GM23248 (cell line): ENCODE results near the gene SH2D3A. TPM values are rescaled to one million over a fixed set of nuclear protein-coding genes. Genes with fewer than 3 reads are reported as not detected.
A peak's percentile ranks its signal among the peaks of the same experiment; 100 is the strongest.
"Not testable (repeated sequence)": the region's sequence is repeated elsewhere in the genome, so short reads cannot be mapped to it uniquely, and the experiment has no call there.

Source experiments
- DNase-seq: peaks from one replicate; pipeline ENCODE4 v3.0.0-alpha.2; 2015
- H2AFZ ChIP-seq: fragments of 200-600 bp; sonication (generic); 2 replicates; pipeline ENCODE4 v1.6.1; 2016; ENCODE audit warnings: antibody characterized with exemption
- H3F3A ChIP-seq: fragments of 200-600 bp; sonication (generic); 2 replicates; pipeline ENCODE4 v1.6.1; 2016; ENCODE audit warnings: mild to moderate bottlenecking, antibody characterized with exemption, mixed run types; ENCODE audit not compliant: insufficient read depth
- H3K27ac ChIP-seq: fragments of 200-600 bp; sonication (generic); 2 replicates; pipeline ENCODE4 v1.5.1; 2016; ENCODE audit warnings: mild to moderate bottlenecking
- H3K27me3 ChIP-seq: fragments of 200-600 bp; sonication (generic); replicated peaks from 2 replicates; pipeline ENCODE4 v1.6.1; 2016; ENCODE audit warnings: mild to moderate bottlenecking; ENCODE audit not compliant: insufficient read depth
- H3K36me3 ChIP-seq: fragments of 200-600 bp; sonication (generic); 2 replicates; pipeline ENCODE4 v1.6.1; 2016; ENCODE audit warnings: low read depth, mild to moderate bottlenecking
- H3K4me1 ChIP-seq: fragments of 200-600 bp; sonication (generic); 2 replicates; pipeline ENCODE4 v1.6.1; 2016; ENCODE audit warnings: mild to moderate bottlenecking; ENCODE audit not compliant: insufficient read depth
- H3K4me2 ChIP-seq: fragments of 200-600 bp; sonication (generic); one replicate; pipeline ENCODE4 v1.6.1; 2016; ENCODE audit warnings: mild to moderate bottlenecking; ENCODE audit not compliant: unreplicated experiment
- H3K4me3 ChIP-seq: fragments of 200-600 bp; sonication (generic); 2 replicates; pipeline ENCODE4 v1.5.1; 2016; ENCODE audit warnings: mild to moderate bottlenecking
- H3K79me2 ChIP-seq: fragments of 200-600 bp; sonication (generic); 2 replicates; pipeline ENCODE4 v1.6.1; 2016; ENCODE audit warnings: mild to moderate bottlenecking; ENCODE audit not compliant: insufficient read depth
- H3K9ac ChIP-seq: fragments of 200-600 bp; sonication (generic); 2 replicates; pipeline ENCODE4 v1.6.1; 2016; ENCODE audit warnings: mild to moderate bottlenecking
- H3K9me2 ChIP-seq: fragments of 200-600 bp; sonication (generic); 2 replicates; pipeline ENCODE4 v1.6.1; 2016; ENCODE audit warnings: mixed run types, mild to moderate bottlenecking, moderate library complexity; ENCODE audit not compliant: insufficient read depth
- H3K9me3 ChIP-seq: fragments of 200-600 bp; sonication (generic); one replicate; pipeline ENCODE4 v1.6.1; 2017; ENCODE audit warnings: low read depth
- H4K20me1 ChIP-seq: fragments of 200-600 bp; sonication (generic); 2 replicates; pipeline ENCODE4 v1.6.0; 2016; ENCODE audit not compliant: insufficient read depth
- EZH2 ChIP-seq: fragments of 200-600 bp; sonication (generic); IDR thresholded peaks from 2 replicates; pipeline ENCODE4 v1.6.1; 2018; ENCODE audit warnings: antibody characterized with exemption, mild to moderate bottlenecking; ENCODE audit not compliant: insufficient read depth, poor library complexity, severe bottlenecking
- EZH2phosphoT487 ChIP-seq: fragments of 200-600 bp; sonication (generic); IDR thresholded peaks from 2 replicates; pipeline ENCODE4 v1.6.1; 2018; ENCODE audit warnings: antibody characterized with exemption, moderate library complexity, mild to moderate bottlenecking, low read depth; ENCODE audit not compliant: insufficient read depth
- WGBS, 2 experiments: methylation state at CpG; one replicate each; pipeline ENCODE4 v1.1.6; 2015 to 2017; ENCODE audit warnings: low lambda C conversion rate in 2 of 2, low coverage in 1 of 2; ENCODE audit errors: missing lambda C conversion rate in 2 of 2; 5-methylcytosine and 5-hydroxymethylcytosine counted together
- in situ Hi-C: fragments of 300-500 bp; cut with MboI; formaldehyde crosslinking; loops from 2 replicates; pipeline ENCODE4 v1.15.0; 2020
- polyA plus RNA-seq: library from polyadenylated mRNA; unstranded; fragments of >200 nt; fragmentation: Nextera tagmentation; extraction: Ambion mirVana; gene quantifications from 2 replicates; pipeline ENCODE4 v1.2.1, GENCODE V29; 2016
- total RNA-seq: library from RNA; depleted of rRNA; stranded (reverse); fragments of >200 nt; shearing (Covaris generic); gene quantifications from 2 replicates; pipeline ENCODE4 v1.2.3, GENCODE V29; 2014

The SH2D3A gene
- total and polyA plus RNA-seq, 2 experiments from 2014 or later: not detected

GRCh38 chr19:6803036-6803404 is 35.8 kb upstream of the SH2D3A start:
- WGBS, 2 experiments: 74 to 76% methylated on average over 8 of the region's 8 CpGs
- no peaks in the 10 kb centered on the region for H3K79me2 ChIP-seq
- in situ Hi-C loops: no loop called here

DNA sequence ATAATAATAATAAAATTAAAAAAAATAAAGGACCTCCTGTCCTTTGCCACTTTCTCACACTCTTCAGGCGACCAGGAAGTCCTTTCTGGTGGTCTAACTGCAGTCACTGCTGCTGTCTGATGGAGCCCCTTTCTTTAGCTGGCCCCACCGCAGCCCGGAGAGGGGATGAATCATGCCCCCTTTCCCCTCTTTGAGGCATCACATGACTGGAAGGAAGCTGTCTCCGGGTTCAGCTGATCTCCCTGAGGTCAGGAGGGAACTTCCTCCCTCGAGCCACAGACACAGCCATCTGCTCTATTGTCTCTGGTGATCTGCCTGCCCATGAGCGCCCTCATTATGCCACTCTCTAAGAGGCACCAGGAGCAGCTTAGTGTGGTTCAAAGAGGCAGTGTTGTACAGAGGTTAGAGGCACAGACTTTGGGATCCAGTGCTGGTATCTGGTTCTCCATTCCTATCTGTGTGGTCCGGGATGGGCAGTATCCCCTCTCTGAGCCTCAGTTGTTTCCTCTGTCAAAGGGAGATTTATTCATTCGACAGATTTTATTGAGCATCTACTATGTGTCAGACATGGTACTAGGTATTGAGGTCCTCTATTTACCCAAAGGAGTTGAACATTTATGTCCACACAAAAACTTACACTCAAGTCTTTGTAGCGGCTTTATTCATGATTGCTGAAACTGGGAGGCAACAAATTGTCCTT is 35.3 kb upstream of the SH2D3A start:
- no peak for TF ChIP-seq EZH2phosphoT487
- TF ChIP-seq EZH2: no peak
- Histone ChIP-seq H3F3A (no peaks in the 10 kb centered on the region), H3K36me3 (no peaks in the 10 kb centered on the region), H3K4me1 (peaks cover 7% of the 10 kb centered on the region), H3K9me3 (no peaks in the 10 kb centered on the region), H4K20me1 (no peaks in the 10 kb centered on the region), H2AFZ (no peak overlapping the region), H3K4me3 (no peak overlapping the region), H3K79me2 (no peaks in the 10 kb centered on the region), H3K9ac (no peak overlapping the region), H3K27ac (no peak overlapping the region), H3K9me2 (no peaks in the 10 kb centered on the region), H3K4me2 (no peak overlapping the region), H3K27me3 (no peaks in the 10 kb centered on the region)
- in situ Hi-C loops: no loop called here
- no peak for DNase-seq
- WGBS, 2 experiments: 68 to 69% methylated on average over 9 of the region's 9 CpGs

More at GRCh38 chr19:6803036-6803404, 35.8 kb upstream of the SH2D3A start:
- Histone ChIP-seq H3K9me2 (no peaks in the 10 kb centered on the region), H3K27ac (no peak overlapping the region), H2AFZ (no peak overlapping the region), H3K27me3 (no peaks in the 10 kb centered on the region), H3K4me1 (peaks cover 7% of the 10 kb centered on the region), H3F3A (no peaks in the 10 kb centered on the region), H3K9ac (no peak overlapping the region), H3K36me3 (no peaks in the 10 kb centered on the region), H3K4me3 (no peak overlapping the region), H3K4me2 (no peak overlapping the region), H4K20me1 (no peaks in the 10 kb centered on the region), H3K9me3 (no peaks in the 10 kb centered on the region)
- DNase-seq: no peak
- TF ChIP-seq EZH2 (no peak), EZH2phosphoT487 (no peak)

DNA sequence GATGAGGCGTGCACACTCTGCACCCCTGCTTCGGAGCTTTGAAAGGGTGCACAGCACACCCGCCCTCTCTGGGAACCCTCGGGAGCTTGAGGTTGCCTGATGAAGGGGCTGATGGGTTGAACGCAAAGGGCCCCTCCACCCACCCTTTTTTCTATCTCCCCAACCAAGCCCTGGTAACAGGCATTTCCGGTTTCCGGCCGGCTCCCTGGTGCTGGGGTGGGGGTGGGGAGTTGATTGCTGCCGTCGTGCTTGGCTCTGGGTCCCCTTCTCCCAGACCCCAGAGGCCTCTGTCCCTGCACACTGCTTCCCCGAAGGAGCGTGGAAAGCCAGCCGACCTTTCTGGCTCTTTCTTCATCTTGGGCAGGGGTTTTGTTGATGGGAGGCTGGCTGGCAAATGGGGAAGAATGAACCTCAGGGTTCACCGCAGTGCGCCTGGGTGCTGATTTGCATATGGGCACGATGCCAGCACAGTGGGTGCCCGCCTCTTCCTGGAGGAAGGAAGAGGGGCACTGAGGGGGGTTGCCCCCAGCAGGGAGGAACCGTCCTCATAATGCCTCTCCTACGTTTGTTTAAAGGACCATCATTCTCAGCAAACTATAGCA is 34.4 kb upstream of the SH2D3A start:
- Histone ChIP-seq H3K4me2 (peak overlapping the region; percentile 82), H3K27ac (no peak overlapping the region), H3K4me1 (peaks cover 7% of the 10 kb centered on the region), H3K36me3 (no peaks in the 10 kb centered on the region), H3F3A (no peaks in the 10 kb centered on the region), H3K9me2 (no peaks in the 10 kb centered on the region), H3K9ac (no peak overlapping the region), H3K27me3 (0 out of 2 replicates have a peak, but pooled peaks cover 1% of the 10 kb centered on the region), H3K4me3 (peak overlapping the region; percentile 57), H2AFZ (peak overlapping the region; percentile 88), H3K79me2 (no peaks in the 10 kb centered on the region), H4K20me1 (no peaks in the 10 kb centered on the region), H3K9me3 (no peaks in the 10 kb centered on the region)
- TF ChIP-seq EZH2phosphoT487: no peak
- no peak for TF ChIP-seq EZH2
- DNase-seq: peak; percentile 21
- in situ Hi-C loops: no loop called here
- 6 to 14% methylated on average over 18 to 19 of the region's 19 CpGs for WGBS, 2 experiments

GRCh38 chr19:6800991-6801484 is 33.8 kb upstream of the SH2D3A start:
- in situ Hi-C loops: no loop called here
- Histone ChIP-seq H3K27ac (no peak overlapping the region), H4K20me1 (no peaks in the 10 kb centered on the region), H3K4me1 (peaks cover 7% of the 10 kb centered on the region), H3K9ac (no peak overlapping the region), H3K36me3 (no peaks in the 10 kb centered on the region), H3K79me2 (no peaks in the 10 kb centered on the region), H3K9me3 (no peaks in the 10 kb centered on the region), H3K4me3 (peak overlapping the region; percentile 57), H3K9me2 (no peaks in the 10 kb centered on the region), H3K4me2 (peak overlapping the region; percentile 82), H2AFZ (peak overlapping the region; percentile 88), H3F3A (no peaks in the 10 kb centered on the region), H3K27me3 (0 out of 2 replicates have a peak, but pooled peaks cover 3% of the 10 kb centered on the region)
- TF ChIP-seq EZH2 (no peak), EZH2phosphoT487 (no peak)
- 8% methylated on average over 10 of the region's 10 CpGs for WGBS, 2 experiments
- DNase-seq: peak; percentile 86

DNA sequence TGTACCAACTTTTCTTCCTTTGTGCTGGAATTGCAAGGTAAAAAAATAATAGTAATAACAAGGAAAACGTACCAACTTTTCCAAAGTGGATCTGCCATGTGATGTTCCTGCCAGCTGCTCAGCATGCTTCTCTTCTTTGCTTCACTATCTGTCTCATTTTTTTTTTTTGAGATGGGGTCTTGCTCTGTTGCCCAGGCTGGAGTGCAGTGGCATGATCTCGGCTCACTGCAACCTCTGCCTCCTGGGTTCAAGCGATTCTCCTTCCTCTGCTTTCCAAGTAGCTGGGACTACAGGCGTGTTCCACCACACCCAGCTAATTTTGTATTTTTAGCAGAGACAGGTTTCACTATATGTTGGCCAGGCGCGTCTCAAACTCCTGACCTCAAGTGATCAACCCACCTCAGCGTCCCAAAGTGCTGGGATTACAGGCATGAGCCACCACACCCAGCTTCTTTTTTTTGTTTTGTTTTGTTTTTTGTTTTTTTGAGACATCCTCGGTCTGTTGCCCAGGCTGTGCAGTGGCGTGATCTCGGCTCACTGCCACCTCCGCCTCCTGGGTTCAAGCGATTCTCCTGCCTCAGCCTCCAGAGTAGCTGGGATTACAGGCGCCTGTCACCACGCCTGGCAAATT is 33.0 kb upstream of the SH2D3A start:
- H2AFZ ChIP-seq, H3K4me2 ChIP-seq, H3K36me3 ChIP-seq, H3K27me3 ChIP-seq, H3K9ac ChIP-seq, in situ Hi-C loops, H3K9me3 ChIP-seq, H3K79me2 ChIP-seq, H3K27ac ChIP-seq, H3F3A ChIP-seq, H4K20me1 ChIP-seq, H3K4me1 ChIP-seq, H3K9me2 ChIP-seq, DNase-seq, H3K4me3 ChIP-seq: not testable (repeated sequence)
- 78 to 79% methylated on average over 14 of the region's 14 CpGs for WGBS, 2 experiments
